Measurements from ENCODE around the gene CDK18. TPM values are rescaled to one million over a fixed set of nuclear protein-coding genes. Genes with fewer than 3 reads are reported as not detected.

CDK18 gene
- polyA plus RNA-seq, 1 donor (not counting 4 experiments of a cell fraction or from before 2014, with no cell fraction given): 10.9 TPM

DNA sequence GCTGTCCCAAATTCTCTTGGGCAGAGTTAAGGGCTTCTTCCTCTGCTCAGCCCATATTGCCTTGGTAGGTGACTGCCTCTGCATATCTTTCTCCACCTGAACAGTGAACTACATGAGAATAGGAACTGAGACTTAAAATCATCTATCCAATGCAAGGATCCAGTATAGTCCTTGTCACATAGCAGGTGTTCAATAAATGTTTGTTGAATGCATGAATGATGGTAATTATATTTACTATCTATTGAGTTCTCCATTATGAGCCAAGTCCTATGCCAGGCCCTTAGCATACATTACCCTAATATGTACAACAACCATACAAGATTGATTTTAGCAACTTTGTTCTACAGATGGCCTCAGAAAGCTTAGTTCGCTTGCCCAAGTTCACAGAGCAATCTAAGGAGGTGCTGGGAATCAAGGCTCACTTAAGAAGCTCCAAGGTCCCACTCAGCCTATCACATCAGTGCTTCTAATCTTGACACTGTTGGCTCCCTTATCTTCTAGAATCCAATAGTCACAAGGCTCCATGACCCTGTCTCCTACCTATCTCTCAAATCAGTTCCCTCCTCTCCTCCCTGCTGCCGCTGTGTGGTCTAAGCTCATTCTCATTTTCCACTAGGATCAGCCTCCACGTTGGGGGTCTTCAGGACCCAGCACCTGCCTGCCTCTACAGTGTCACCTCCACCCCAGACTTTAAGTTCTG lies 2.2 kb upstream of the CDK18 start:
- H3K9ac ChIP-seq (ENCODE audit: control insufficient read depth, extremely low read depth, insufficient read depth, low read length): no peak overlapping the region
- no peak overlapping the region for H3K4me3 ChIP-seq (ENCODE audit: control insufficient read depth in 2 of 3, extremely low read depth in 1 of 3, insufficient read depth in 2 of 3, low read depth in 1 of 3, low read length in 3 of 3)
- H3K4me1 ChIP-seq (ENCODE audit: control insufficient read depth, extremely low read depth, insufficient read depth, low read length): peaks cover 12% of the 10 kb centered on the region
- H3K27ac ChIP-seq (ENCODE audit: control insufficient read depth, insufficient read depth, low read length): no peak overlapping the region
- no peaks in the 10 kb centered on the region for H3K9me1 ChIP-seq (ENCODE audit: control insufficient read depth, extremely low read depth, insufficient read depth, low read length)
- FAIRE-seq (no peak), DNase-seq (ENCODE audit: low read depth, low spot score) (no peak)
- H4K20me1 ChIP-seq (ENCODE audit: control insufficient read depth, extremely low read depth, insufficient read depth, low read length): no peaks in the 10 kb centered on the region
- TF ChIP-seq, protein P1, sequence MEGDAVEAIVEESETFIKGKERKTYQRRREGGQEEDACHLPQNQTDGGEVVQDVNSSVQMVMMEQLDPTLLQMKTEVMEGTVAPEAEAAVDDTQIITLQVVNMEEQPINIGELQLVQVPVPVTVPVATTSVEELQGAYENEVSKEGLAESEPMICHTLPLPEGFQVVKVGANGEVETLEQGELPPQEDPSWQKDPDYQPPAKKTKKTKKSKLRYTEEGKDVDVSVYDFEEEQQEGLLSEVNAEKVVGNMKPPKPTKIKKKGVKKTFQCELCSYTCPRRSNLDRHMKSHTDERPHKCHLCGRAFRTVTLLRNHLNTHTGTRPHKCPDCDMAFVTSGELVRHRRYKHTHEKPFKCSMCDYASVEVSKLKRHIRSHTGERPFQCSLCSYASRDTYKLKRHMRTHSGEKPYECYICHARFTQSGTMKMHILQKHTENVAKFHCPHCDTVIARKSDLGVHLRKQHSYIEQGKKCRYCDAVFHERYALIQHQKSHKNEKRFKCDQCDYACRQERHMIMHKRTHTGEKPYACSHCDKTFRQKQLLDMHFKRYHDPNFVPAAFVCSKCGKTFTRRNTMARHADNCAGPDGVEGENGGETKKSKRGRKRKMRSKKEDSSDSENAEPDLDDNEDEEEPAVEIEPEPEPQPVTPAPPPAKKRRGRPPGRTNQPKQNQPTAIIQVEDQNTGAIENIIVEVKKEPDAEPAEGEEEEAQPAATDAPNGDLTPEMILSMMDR (optimal IDR thresholded peaks at IDR 0.05 in 1 of 3, IDR thresholded peaks at IDR 0.05 in 1 of 3, conservative IDR thresholded peaks at IDR 0.05 in 1 of 3; ENCODE audit: extremely low read depth in 1 of 3, insufficient read depth in 2 of 3, low read length in 3 of 3): no peak
- no peak for TF ChIP-seq EZH2 (IDR thresholded peaks at IDR 0.05; ENCODE audit: low read length)
- no peaks in the 10 kb centered on the region for H3K27me3 ChIP-seq (ENCODE audit: control insufficient read depth, extremely low read depth, insufficient read depth, low read length)
- H3K9me3 ChIP-seq (ENCODE audit: control insufficient read depth, low read depth, low read length): no peaks in the 10 kb centered on the region
- H3K36me3 ChIP-seq (ENCODE audit: control insufficient read depth in 2 of 2, extremely low read depth in 1 of 2, insufficient read depth in 2 of 2, low read length in 2 of 2): peaks cover 0 to 3% of the 10 kb centered on the region in 2 experiments
- H3K4me2 ChIP-seq (ENCODE audit: control insufficient read depth, extremely low read depth, insufficient read depth, low read depth, low read length): no peak overlapping the region
- dilution Hi-C loops (cut with MboI; ENCODE audit: extremely low pct_ligation_motif_present, low sequenced_read_pairs): no loop called here
- H2AFZ ChIP-seq (ENCODE audit: control insufficient read depth, low read length): no peak overlapping the region
- H3K79me2 ChIP-seq (ENCODE audit: control insufficient read depth, insufficient read depth, low read length): peaks cover 14% of the 10 kb centered on the region

DNA sequence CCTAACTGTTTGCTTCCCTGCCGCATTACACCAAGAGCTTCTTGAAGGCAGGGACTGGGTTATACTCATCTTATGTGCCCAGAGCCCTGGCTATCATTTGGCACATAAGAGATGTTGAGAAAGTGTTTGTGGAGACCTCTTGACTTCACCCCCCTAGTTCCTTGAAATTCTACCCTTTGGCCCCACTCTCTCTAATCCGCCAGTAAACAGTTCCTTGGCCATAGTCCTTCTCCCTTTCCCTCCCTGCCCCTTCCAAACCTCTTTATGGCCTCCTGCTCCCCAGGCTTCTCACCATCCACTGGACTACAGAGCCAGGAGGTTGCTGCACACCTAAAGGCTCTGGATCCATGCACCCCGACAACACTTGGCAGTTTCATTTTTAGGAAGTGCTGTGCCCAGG lies 1.5 kb upstream of the CDK18 start:
- TF ChIP-seq, protein P1 (optimal IDR thresholded peaks at IDR 0.05 in 1 of 3, IDR thresholded peaks at IDR 0.05 in 1 of 3, conservative IDR thresholded peaks at IDR 0.05 in 1 of 3; ENCODE audit: extremely low read depth in 1 of 3, insufficient read depth in 2 of 3, low read length in 3 of 3): no peak
- no peak for TF ChIP-seq EZH2 (IDR thresholded peaks at IDR 0.05; ENCODE audit: low read length)
- Histone ChIP-seq H3K27ac (ENCODE audit: control insufficient read depth, insufficient read depth, low read length) (no peak overlapping the region), H3K79me2 (ENCODE audit: control insufficient read depth, insufficient read depth, low read length) (peaks cover 15% of the 10 kb centered on the region), H3K4me1 (ENCODE audit: control insufficient read depth, extremely low read depth, insufficient read depth, low read length) (peaks cover 12% of the 10 kb centered on the region), H3K9me3 (ENCODE audit: control insufficient read depth, low read depth, low read length) (no peaks in the 10 kb centered on the region), H3K9me1 (ENCODE audit: control insufficient read depth, extremely low read depth, insufficient read depth, low read length) (no peaks in the 10 kb centered on the region), H2AFZ (ENCODE audit: control insufficient read depth, low read length) (no peak overlapping the region), H3K4me2 (ENCODE audit: control insufficient read depth, extremely low read depth, insufficient read depth, low read depth, low read length) (no peak overlapping the region), H3K9ac (ENCODE audit: control insufficient read depth, extremely low read depth, insufficient read depth, low read length) (no peak overlapping the region), H3K27me3 (ENCODE audit: control insufficient read depth, extremely low read depth, insufficient read depth, low read length) (no peaks in the 10 kb centered on the region), H3K36me3 (ENCODE audit: control insufficient read depth in 2 of 2, extremely low read depth in 1 of 2, insufficient read depth in 2 of 2, low read length in 2 of 2) (peaks cover 0 to 3% of the 10 kb centered on the region in 2 experiments), H4K20me1 (ENCODE audit: control insufficient read depth, extremely low read depth, insufficient read depth, low read length) (no peaks in the 10 kb centered on the region), H3K4me3 (ENCODE audit: control insufficient read depth in 2 of 3, extremely low read depth in 1 of 3, insufficient read depth in 2 of 3, low read depth in 1 of 3, low read length in 3 of 3) (no peak overlapping the region)
- DNase-seq (ENCODE audit: low read depth, low spot score) (no peak), FAIRE-seq (no peak)
- dilution Hi-C loops (cut with MboI; ENCODE audit: extremely low pct_ligation_motif_present, low sequenced_read_pairs): no loop called here

Measured in keratinocyte (primary cell).